GM19395 (cell line): ENCODE measurements around the gene BPIFB1.

Source experiments
- ATAC-seq: cut with Tn5 transposase; IDR thresholded peaks from one replicate; pipeline ENCODE4 v1.9.1; 2021; ENCODE audit warnings: mild to moderate bottlenecking, moderate library complexity; ENCODE audit not compliant: unreplicated experiment

Gene BPIFB1

DNA sequence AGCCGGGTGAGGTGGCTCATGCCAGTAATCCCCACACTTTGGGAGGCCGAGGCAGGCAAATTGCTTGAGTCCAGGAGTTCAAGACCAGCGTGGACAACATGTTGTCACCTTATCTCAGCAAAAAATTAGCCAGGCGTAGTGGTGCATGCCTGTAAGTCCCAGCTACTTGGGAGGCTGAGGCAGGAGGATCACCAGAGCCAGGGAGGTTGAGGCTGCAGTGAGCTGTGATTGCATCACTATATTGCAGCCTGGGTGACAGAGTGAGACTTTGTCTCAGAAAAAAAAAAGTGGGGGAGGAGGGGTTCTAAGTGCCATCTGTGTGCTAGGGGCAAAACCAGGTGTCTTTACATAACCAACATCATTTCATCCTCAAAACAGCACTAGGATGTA, 70.0 kb downstream of the BPIFB1 start:
- ATAC-seq, result no peak
